Mesendoderm (in vitro differentiated cells): ENCODE data around the gene DNAJB8.
A peak's percentile ranks its signal among the peaks of the same experiment; 100 is the strongest.

Experiments used
- DNase-seq: peaks from one replicate; pipeline ENCODE4 v3.0.0; 2013
- H2AK5ac ChIP-seq: 2 replicates; pipeline ENCODE4 v1.6.1; 2013; ENCODE audit warnings: low read length, inconsistent platforms
- H2BK120ac ChIP-seq: 2 replicates; pipeline ENCODE4 v1.6.1; 2013; ENCODE audit warnings: low read depth, mild to moderate bottlenecking, low read length, moderate library complexity, mixed read lengths
- H2BK15ac ChIP-seq: replicated peaks from 2 replicates; pipeline ENCODE4 v1.6.1; 2013; ENCODE audit warnings: low read depth, mild to moderate bottlenecking, moderate library complexity
- H2BK5ac ChIP-seq: 2 replicates; pipeline ENCODE4 v1.6.1; 2013; ENCODE audit warnings: low read length, inconsistent platforms
- H3K18ac ChIP-seq: 2 replicates; pipeline ENCODE4 v1.6.1; 2013; ENCODE audit warnings: mild to moderate bottlenecking, low read length, mixed read lengths
- H3K23ac ChIP-seq: one replicate; pipeline ENCODE4 v1.6.1; 2013; ENCODE audit warnings: low read length
- H3K27ac ChIP-seq: 2 replicates; pipeline ENCODE4 v1.5.1; 2013; ENCODE audit warnings: low read depth, mild to moderate bottlenecking, inconsistent platforms, low read length, moderate library complexity
- H3K27me3 ChIP-seq: 2 replicates; pipeline ENCODE4 v1.6.1; 2013; ENCODE audit warnings: low read length, control low read depth, mild to moderate bottlenecking, inconsistent platforms; ENCODE audit not compliant: insufficient read depth, poor library complexity
- H3K36me3 ChIP-seq: 2 replicates; pipeline ENCODE4 v1.6.1; 2013; ENCODE audit warnings: low read length, inconsistent platforms; ENCODE audit not compliant: control insufficient read depth, insufficient read depth
- H3K4ac ChIP-seq: one replicate; pipeline ENCODE4 v1.6.1; 2013; ENCODE audit warnings: low read depth, mild to moderate bottlenecking, low read length, moderate library complexity
- H3K4me1 ChIP-seq: 2 replicates; pipeline ENCODE4 v1.6.1; 2013; ENCODE audit warnings: low read depth, low read length, inconsistent platforms; ENCODE audit not compliant: control insufficient read depth
- H3K4me2 ChIP-seq: 2 replicates; pipeline ENCODE4 v1.6.1; 2013; ENCODE audit warnings: low read length
- H3K4me3 ChIP-seq: 2 replicates; pipeline ENCODE4 v1.5.1; 2013; ENCODE audit warnings: mild to moderate bottlenecking, low read length
- H3K56ac ChIP-seq: one replicate; pipeline ENCODE4 v1.6.1; 2013; ENCODE audit warnings: low read length
- H3K79me1 ChIP-seq: 2 replicates; pipeline ENCODE4 v1.6.1; 2013; ENCODE audit warnings: low read length, inconsistent platforms
- H3K79me2 ChIP-seq: 2 replicates; pipeline ENCODE4 v1.6.1; 2013; ENCODE audit warnings: mild to moderate bottlenecking, low read length; ENCODE audit not compliant: control insufficient read depth, insufficient read depth
- H3K9ac ChIP-seq: 2 replicates; pipeline ENCODE4 v1.6.1; 2013; ENCODE audit warnings: low read length, inconsistent platforms
- H4K5ac ChIP-seq: one replicate; pipeline ENCODE4 v1.6.1; 2013; ENCODE audit warnings: low read length
- H4K8ac ChIP-seq: one replicate; pipeline ENCODE4 v1.6.1; 2013; ENCODE audit warnings: low read depth, mild to moderate bottlenecking, control low read depth, low read length, moderate library complexity
- WGBS: extraction: QIAGEN DNeasy Blood & Tissue Kit; methylation state at CpG from one replicate; pipeline ENCODE4 v1.1.7; 2013; ENCODE audit warnings: low lambda C conversion rate, missing lambda C conversion rate; ENCODE audit not compliant: insufficient coverage; ENCODE audit errors: extremely low coverage; 5-methylcytosine and 5-hydroxymethylcytosine counted together

DNAJB8 gene

GRCh38 chr3:128490650-128490914 is 23.9 kb upstream of the DNAJB8 start:
- peak overlapping the region; percentile 15 for H3K9ac ChIP-seq

GRCh38 chr3:128489927-128490649 is 23.4 kb upstream of the DNAJB8 start:
- no peak overlapping the region for H4K5ac ChIP-seq
- no peaks in the 10 kb centered on the region for H3K36me3 ChIP-seq
- H3K9ac ChIP-seq, result peak overlapping the region; percentile 70
- H3K27ac ChIP-seq, result no peak overlapping the region
- H3K4ac ChIP-seq, result no peak overlapping the region
- peak overlapping the region; percentile 43 for H3K18ac ChIP-seq
- H3K27me3 ChIP-seq, result peaks cover 57% of the 10 kb centered on the region
- H3K56ac ChIP-seq, result peak overlapping the region; percentile 89
- peak overlapping the region; percentile 87 for H3K23ac ChIP-seq
- H3K4me2 ChIP-seq, result peak overlapping the region; percentile 89
- H3K79me2 ChIP-seq, result no peaks in the 10 kb centered on the region
- no peak overlapping the region for H2BK120ac ChIP-seq
- peak; percentile 92 for DNase-seq
- no peaks in the 10 kb centered on the region for H3K79me1 ChIP-seq
- no peak overlapping the region for H2BK15ac ChIP-seq
- H3K4me3 ChIP-seq, result peak overlapping the region; percentile 24
- H2AK5ac ChIP-seq, result no peak overlapping the region
- H2BK5ac ChIP-seq, result no peak overlapping the region
- no peak overlapping the region for H4K8ac ChIP-seq
- no CpG with 5 or more reads among the region's 61 CpGs for WGBS
- peaks cover 6% of the 10 kb centered on the region for H3K4me1 ChIP-seq

More at GRCh38 chr3:128490650-128490914, 23.9 kb upstream of the DNAJB8 start:
- Histone ChIP-seq H3K79me2 (no peaks in the 10 kb centered on the region), H2AK5ac (no peak overlapping the region), H3K4ac (no peak overlapping the region), H3K56ac (peak overlapping the region; percentile 10), H3K27ac (no peak overlapping the region), H4K5ac (no peak overlapping the region), H3K36me3 (no peaks in the 10 kb centered on the region), H4K8ac (no peak overlapping the region), H3K27me3 (peaks cover 56% of the 10 kb centered on the region), H3K4me3 (no peak overlapping the region), H3K23ac (peak overlapping the region; percentile 32), H2BK5ac (no peak overlapping the region), H2BK120ac (no peak overlapping the region), H2BK15ac (no peak overlapping the region), H3K18ac (no peak overlapping the region), H3K79me1 (no peaks in the 10 kb centered on the region), H3K4me1 (peaks cover 7% of the 10 kb centered on the region), H3K4me2 (peak overlapping the region; percentile 89)
- no peak for DNase-seq
- no CpG with 5 or more reads among the region's 10 CpGs for WGBS

GRCh38 chr3:128489674-128489926 is 22.9 kb upstream of the DNAJB8 start:
- Histone ChIP-seq H3K36me3 (no peaks in the 10 kb centered on the region), H3K4ac (no peak overlapping the region), H3K79me2 (no peaks in the 10 kb centered on the region), H3K4me2 (peak overlapping the region; percentile 89), H2BK120ac (no peak overlapping the region), H3K27ac (no peak overlapping the region), H3K4me3 (peak overlapping the region; percentile 24), H2BK5ac (no peak overlapping the region), H3K23ac (peak overlapping the region; percentile 87), H2AK5ac (no peak overlapping the region), H3K18ac (peak overlapping the region; percentile 43), H3K56ac (peak overlapping the region; percentile 89), H3K9ac (peak overlapping the region; percentile 70), H3K4me1 (peaks cover 6% of the 10 kb centered on the region), H3K79me1 (no peaks in the 10 kb centered on the region), H2BK15ac (no peak overlapping the region), H4K5ac (no peak overlapping the region), H3K27me3 (peaks cover 54% of the 10 kb centered on the region), H4K8ac (no peak overlapping the region)
- no peak for DNase-seq
- WGBS, result no CpG with 5 or more reads among the region's 26 CpGs

GRCh38 chr3:128488991-128489673 is 22.4 kb upstream of the DNAJB8 start:
- Histone ChIP-seq H3K23ac (peak overlapping the region; percentile 87), H3K36me3 (no peaks in the 10 kb centered on the region), H3K27ac (no peak overlapping the region), H2BK5ac (no peak overlapping the region), H3K4ac (no peak overlapping the region), H3K27me3 (peaks cover 51% of the 10 kb centered on the region), H3K79me1 (no peaks in the 10 kb centered on the region), H2AK5ac (no peak overlapping the region), H3K4me1 (peaks cover 6% of the 10 kb centered on the region), H3K4me2 (peak overlapping the region; percentile 89), H4K8ac (no peak overlapping the region), H2BK15ac (no peak overlapping the region), H3K56ac (peak overlapping the region; percentile 89), H2BK120ac (no peak overlapping the region), H4K5ac (no peak overlapping the region), H3K18ac (peak overlapping the region; percentile 43), H3K9ac (peak overlapping the region; percentile 70), H3K79me2 (no peaks in the 10 kb centered on the region), H3K4me3 (peak overlapping the region; percentile 24)
- WGBS, result no CpG with 5 or more reads among the region's 71 CpGs
- DNase-seq, result peak; percentile 79

- Histone ChIP-seq H2AK5ac (no peak overlapping the region), H2BK15ac (no peak overlapping the region), H3K4me1 (peaks cover 11% of the 10 kb centered on the region), H2BK120ac (no peak overlapping the region), H3K9ac (peak overlapping the region; percentile 57), H3K79me2 (no peaks in the 10 kb centered on the region), H2BK5ac (no peak overlapping the region), H3K18ac (peak overlapping the region; percentile 29), H3K4me2 (peak overlapping the region; percentile 96), H3K23ac (no peak overlapping the region), H3K27me3 (peaks cover 47% of the 10 kb centered on the region), H3K27ac (no peak overlapping the region), H4K5ac (no peak overlapping the region), H3K56ac (peak overlapping the region; percentile 89), H3K79me1 (no peaks in the 10 kb centered on the region), H4K8ac (no peak overlapping the region), H3K4me3 (no peak overlapping the region), H3K36me3 (no peaks in the 10 kb centered on the region), H3K4ac (no peak overlapping the region)
- WGBS, result no CpG with 5 or more reads among the region's 21 CpGs
- DNase-seq, result peak; percentile 70
Measured at GRCh38 chr3:128488636-128488990, 21.9 kb upstream of the DNAJB8 start.
